Small intestine (tissue), 7 donors: ENCODE measurements around the gene SLC22A14. TPM values are rescaled to one million over a fixed set of nuclear protein-coding genes. Genes with fewer than 3 reads are reported as not detected.
"Not testable (repeated sequence)": the region's sequence is repeated elsewhere in the genome, so short reads cannot be mapped to it uniquely, and the experiment has no call there.

Experiments used
- DNase-seq, 2 donors: peaks; one replicate each; pipeline versions ENCODE4 v3.0.0 to v3.0.0-alpha.2; 2013
- FAIRE-seq: peaks from 2 replicates; lab custom pipeline; 2012; peaks lifted over from hg19 to GRCh38; lab: Jason Lieb, UNC
- H3K27ac ChIP-seq, 3 donors: one replicate each; pipeline ENCODE4 v1.5.1; 2013; ENCODE audit warnings: low read length in 2 of 3, mild to moderate bottlenecking in 2 of 3, control low read depth in 1 of 3, inconsistent platforms in 1 of 3, low read depth in 1 of 3, moderate library complexity in 1 of 3
- H3K27me3 ChIP-seq, 3 donors: one replicate each; pipeline ENCODE4 v1.6.1; 2013; ENCODE audit warnings: low read length in 3 of 3, inconsistent platforms in 1 of 3; ENCODE audit not compliant: control insufficient read depth in 3 of 3, insufficient read depth in 3 of 3
- H3K36me3 ChIP-seq, 3 donors: one replicate each; pipeline ENCODE4 v1.6.1; 2013; ENCODE audit warnings: low read length in 3 of 3, inconsistent platforms in 1 of 3, low read depth in 1 of 3, mild to moderate bottlenecking in 1 of 3, moderate library complexity in 1 of 3; ENCODE audit not compliant: control insufficient read depth in 3 of 3, insufficient read depth in 2 of 3
- H3K4me1 ChIP-seq, 3 donors: one replicate each; pipeline ENCODE4 v1.6.1; 2013; ENCODE audit warnings: low read length in 2 of 3, inconsistent platforms in 1 of 3, low read depth in 1 of 3, mild to moderate bottlenecking in 1 of 3, moderate library complexity in 1 of 3; ENCODE audit not compliant: control insufficient read depth in 3 of 3, insufficient read depth in 2 of 3
- H3K4me3 ChIP-seq, 3 donors: one replicate each; pipeline ENCODE4 v1.5.1; 2013; ENCODE audit warnings: low read length in 3 of 3, control low read depth in 1 of 3, inconsistent platforms in 1 of 3, low read depth in 1 of 3, mild to moderate bottlenecking in 1 of 3, moderate library complexity in 1 of 3
- H3K9me3 ChIP-seq, 2 donors: one replicate each; pipeline ENCODE4 v1.6.1; 2013; ENCODE audit warnings: low read depth in 1 of 2, low read length in 1 of 2; ENCODE audit not compliant: control insufficient read depth in 2 of 2, insufficient read depth in 1 of 2
- WGBS, 3 donors: extraction: QIAGEN DNeasy Blood & Tissue Kit; methylation state at CpG; one replicate each; pipeline ENCODE4 v1.1.7; 2013; 5-methylcytosine and 5-hydroxymethylcytosine counted together
- polyA plus RNA-seq, 4 donors: library from polyadenylated mRNA; stranded (reverse) in 3 of 4; unstranded in 1 of 4; fragments of 200-250 nt in 3 of 4; fragments of 120-200 nt in 1 of 4; gene quantifications; one replicate each; pipeline versions ENCODE4 v1.2.1 to v1.2.3, GENCODE V29; 2013
- donor health status: healthy with polysubstance abuse.
- donor health status: control.
- donor health status: control.
- donor health status: Bipolar disorder and iron deficiency.
- donor health status: healthy.

Gene SLC22A14
- polyA plus RNA-seq, 4 donors = 0.04 to 0.27 (median 0.09) TPM; not detected in 1

DNA sequence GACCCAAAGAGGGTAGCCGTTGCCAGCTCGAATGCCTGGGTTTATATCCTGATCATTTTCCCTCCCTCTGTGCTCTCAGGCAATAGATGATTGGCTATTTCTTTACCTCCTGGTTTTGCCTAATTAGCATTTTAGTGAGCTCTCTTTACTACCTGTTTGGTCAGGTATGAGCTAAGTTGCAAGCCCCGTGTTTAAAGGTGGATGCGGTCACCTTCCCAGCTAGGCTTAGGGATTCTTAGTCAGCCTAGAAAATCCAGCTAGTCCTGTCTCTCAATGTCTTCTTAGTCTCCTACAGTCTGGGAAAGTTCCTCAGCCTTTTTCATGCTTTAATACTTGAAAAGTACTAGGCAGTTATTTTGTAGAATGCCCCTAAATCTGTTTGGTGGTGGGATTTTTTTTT, 15.0 kb downstream of the SLC22A14 start:
- H3K4me1 ChIP-seq, H3K36me3 ChIP-seq, H3K27me3 ChIP-seq, H3K9me3 ChIP-seq, H3K4me3 ChIP-seq, H3K27ac ChIP-seq, DNase-seq, FAIRE-seq: not testable (repeated sequence)
- WGBS, 3 donors = 77 to 88% (median 85%) methylated on average over 4 of the region's 4 CpGs

DNA sequence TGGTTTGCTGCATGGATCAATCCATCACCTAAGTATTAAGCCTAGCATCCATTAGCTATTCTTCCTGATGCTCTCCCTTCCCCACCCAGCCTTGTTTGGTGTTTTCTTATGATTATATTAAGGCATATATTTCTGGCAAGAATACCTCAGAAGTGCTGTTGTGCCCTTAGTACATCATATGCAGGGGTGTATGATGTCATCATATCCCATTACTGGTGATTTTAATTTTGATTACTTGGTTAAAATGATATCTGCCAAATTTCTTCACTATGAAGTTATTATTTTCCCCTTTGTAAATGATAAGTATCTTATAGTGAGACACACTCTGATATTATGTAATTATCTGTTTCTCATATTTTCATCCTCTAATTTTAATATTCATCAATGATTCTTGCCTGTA, 15.4 kb downstream of the SLC22A14 start:
- Histone ChIP-seq H3K4me1 (no peaks in the 10 kb centered on the region), H3K4me3 (no peak overlapping the region), H3K9me3 (no peaks in the 10 kb centered on the region), H3K27me3 (no peaks in the 10 kb centered on the region), H3K27ac (no peak overlapping the region), H3K36me3 (no peaks in the 10 kb centered on the region)
- DNase-seq (no peak), FAIRE-seq (no peak)

DNA sequence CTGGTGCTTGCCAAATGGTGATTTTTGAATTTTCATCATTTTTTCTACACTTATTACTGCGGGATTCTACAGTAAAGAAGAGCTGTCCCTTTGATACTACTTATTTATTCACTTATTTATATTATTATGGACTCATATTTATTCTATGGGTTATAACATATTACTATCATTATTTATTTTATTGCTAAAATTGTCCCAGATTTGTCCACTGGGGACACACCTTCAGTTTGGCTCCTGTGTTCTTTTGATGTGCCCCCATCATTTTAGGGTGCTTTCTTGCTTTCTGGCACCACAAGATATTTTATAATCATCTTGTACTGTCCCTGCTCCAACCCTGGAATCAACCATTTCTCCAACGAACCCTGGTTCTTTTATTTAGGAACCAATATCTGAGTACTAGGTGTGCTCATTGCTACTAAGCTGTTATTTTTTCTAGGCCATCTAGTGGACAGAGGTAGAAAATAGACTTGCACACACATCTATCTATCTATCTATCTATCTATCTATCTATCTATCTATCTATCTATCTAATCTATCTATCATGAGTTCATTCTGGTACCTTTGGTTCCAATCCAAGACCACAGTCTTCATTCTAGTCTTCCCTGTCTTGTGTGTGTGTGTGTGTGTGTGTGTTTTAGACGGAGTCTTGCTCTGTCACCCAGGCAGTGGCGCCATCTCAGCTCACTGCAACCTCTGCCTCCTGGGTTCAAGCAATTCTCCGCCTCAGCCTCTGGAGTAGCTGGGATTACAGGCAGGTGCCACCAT, 16.0 kb downstream of the SLC22A14 start:
- no peak for DNase-seq
- Histone ChIP-seq H3K36me3 (no peaks in the 10 kb centered on the region), H3K27me3 (no peaks in the 10 kb centered on the region), H3K4me1 (no peaks in the 10 kb centered on the region), H3K27ac (no peak overlapping the region), H3K9me3 (no peaks in the 10 kb centered on the region), H3K4me3 (no peak overlapping the region)
- WGBS, 3 donors = 77 to 83% (median 78%) methylated on average over 5 of the region's 5 CpGs
- no peak for FAIRE-seq

DNA sequence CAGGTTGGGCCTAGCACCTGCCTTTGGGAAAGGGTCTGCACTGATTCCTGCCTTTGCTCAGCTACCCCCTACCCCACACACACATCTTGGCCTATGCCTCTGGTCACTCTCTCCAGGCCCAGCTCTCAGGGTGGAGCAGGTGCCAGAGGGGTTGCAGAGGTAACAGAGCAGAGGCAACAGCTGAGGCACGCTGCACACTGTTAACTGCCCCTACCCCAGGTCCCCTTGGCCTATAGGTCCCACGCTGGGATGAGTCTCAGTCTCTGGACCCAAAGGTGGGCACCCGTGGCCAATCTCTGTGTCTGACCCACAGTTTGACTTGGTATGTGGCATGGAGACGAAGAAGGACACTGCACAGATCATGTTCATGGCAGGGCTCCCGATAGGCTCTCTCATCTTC, 24.8 kb downstream of the SLC22A14 start:
- Histone ChIP-seq H3K4me3 (no peak overlapping the region), H3K27me3 (no peaks in the 10 kb centered on the region), H3K36me3 (no peaks in the 10 kb centered on the region), H3K9me3 (peaks cover 0 to 4% of the 10 kb centered on the region in 2 donors), H3K4me1 (no peaks in the 10 kb centered on the region), H3K27ac (no peak overlapping the region)
- FAIRE-seq = no peak
- 85 to 90% (median 87%) methylated on average over 5 of the region's 5 CpGs for WGBS, 3 donors
- DNase-seq = no peak

DNA sequence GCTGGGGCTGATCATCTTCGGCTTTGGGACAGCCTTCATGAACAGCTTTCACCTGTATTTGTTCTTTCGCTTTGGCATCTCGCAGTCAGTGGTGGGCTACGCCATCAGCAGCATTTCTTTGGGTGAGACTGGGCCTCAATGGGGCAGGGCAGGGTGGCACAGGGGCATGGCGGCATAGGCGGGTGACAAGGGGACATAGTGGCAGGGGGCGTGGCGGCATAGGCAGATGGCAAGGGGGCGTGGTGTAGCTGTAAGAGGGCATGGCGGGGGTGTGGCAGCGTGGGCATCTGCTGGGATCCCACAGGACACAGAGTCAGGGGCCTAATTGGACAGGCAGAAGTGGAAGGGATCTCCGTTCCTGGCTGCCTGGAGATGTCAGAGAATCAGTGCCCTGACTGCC, 25.5 kb downstream of the SLC22A14 start:
- Histone ChIP-seq H3K4me3 (no peak overlapping the region), H3K27ac (no peak overlapping the region), H3K4me1 (no peaks in the 10 kb centered on the region), H3K27me3 (no peaks in the 10 kb centered on the region), H3K36me3 (no peaks in the 10 kb centered on the region), H3K9me3 (peaks cover 0 to 4% of the 10 kb centered on the region in 2 donors)
- FAIRE-seq (no peak), DNase-seq (no peak)
- 86 to 88% (median 88%) methylated on average over 12 of the region's 12 CpGs for WGBS, 3 donors

DNA sequence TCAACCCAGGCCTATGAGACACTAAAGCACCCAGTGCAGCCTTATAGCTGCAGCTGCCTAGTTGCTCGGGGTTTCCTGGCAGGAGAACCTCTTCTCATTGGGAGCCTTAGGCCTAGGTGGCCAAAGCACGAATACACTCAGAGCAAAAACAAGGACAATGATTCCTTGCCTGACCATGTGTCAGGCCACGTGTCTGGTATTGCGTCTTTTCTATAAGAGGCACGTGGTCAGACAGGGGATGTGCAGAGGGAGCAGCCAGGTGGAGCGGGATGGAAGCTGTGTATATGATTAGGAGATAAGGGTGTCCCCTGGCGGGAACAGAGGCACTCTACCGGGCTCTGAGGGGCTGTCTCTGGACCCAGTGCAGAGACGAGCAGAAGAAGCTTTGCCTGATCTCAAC, 26.4 kb downstream of the SLC22A14 start:
- no peaks in the 10 kb centered on the region for H3K4me1 ChIP-seq
- no peak overlapping the region for H3K27ac ChIP-seq
- FAIRE-seq (no peak), DNase-seq (no peak)
- no peaks in the 10 kb centered on the region for H3K36me3 ChIP-seq
- 79 to 89% (median 85%) methylated on average over 9 of the region's 9 CpGs for WGBS, 3 donors
- H3K4me3 ChIP-seq = no peak overlapping the region
- H3K27me3 ChIP-seq = no peaks in the 10 kb centered on the region
- peaks cover 0 to 4% of the 10 kb centered on the region in 2 donors for H3K9me3 ChIP-seq

DNA sequence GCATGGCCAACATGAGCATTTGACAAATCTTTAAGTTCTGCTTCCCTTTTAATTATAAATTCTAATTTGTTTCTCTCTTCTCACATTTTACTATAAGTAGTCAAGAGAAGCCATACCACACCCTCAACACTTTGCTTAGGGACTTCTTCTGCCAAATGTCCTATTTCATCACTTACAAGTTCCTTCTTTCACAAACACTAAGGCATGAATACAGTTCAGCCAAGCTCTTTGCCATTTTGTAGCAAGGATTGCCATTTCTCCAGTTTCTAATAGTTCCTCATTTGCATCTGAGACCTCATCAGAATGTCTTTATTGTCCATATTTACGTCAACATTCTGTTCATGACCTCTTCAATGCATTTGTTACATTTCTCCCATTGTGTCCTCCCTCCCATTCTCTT, 29.4 kb downstream of the SLC22A14 start:
- no peaks in the 10 kb centered on the region for H3K27me3 ChIP-seq
- H3K4me1 ChIP-seq = no peaks in the 10 kb centered on the region
- no peaks in the 10 kb centered on the region for H3K36me3 ChIP-seq
- H3K27ac ChIP-seq = no peak overlapping the region
- no peak for DNase-seq
- WGBS, 3 donors = 85 to 100% (median 89%) methylated on average over 1 of the region's 1 CpG
- no peak for FAIRE-seq
- H3K9me3 ChIP-seq = no peaks in the 10 kb centered on the region
- no peak overlapping the region for H3K4me3 ChIP-seq

DNA sequence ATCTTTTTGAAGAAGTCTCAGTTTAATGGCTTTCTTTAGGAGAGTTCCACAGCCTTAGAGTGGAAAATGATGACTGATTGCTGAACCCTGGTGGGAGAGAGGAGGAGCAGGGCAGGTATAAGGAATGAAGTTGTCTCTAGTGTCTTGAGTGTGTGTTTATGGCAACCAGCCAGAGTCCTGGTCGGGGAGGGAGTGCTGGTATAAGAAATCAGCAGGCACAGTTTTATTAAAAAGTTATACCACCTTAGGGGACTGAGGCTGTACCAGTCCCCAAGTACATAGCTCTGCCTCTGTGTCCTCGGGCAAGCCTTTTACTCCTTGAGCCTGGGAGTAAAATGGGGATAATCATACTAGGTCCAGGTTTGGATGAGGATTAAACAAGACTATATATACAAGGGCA, 29.8 kb downstream of the SLC22A14 start:
- no peaks in the 10 kb centered on the region for H3K36me3 ChIP-seq
- H3K9me3 ChIP-seq = no peaks in the 10 kb centered on the region
- no peaks in the 10 kb centered on the region for H3K27me3 ChIP-seq
- H3K4me3 ChIP-seq = no peak overlapping the region
- H3K27ac ChIP-seq = no peak overlapping the region
- peaks cover 0 to 1% (median 0%) of the 10 kb centered on the region in 3 donors for H3K4me1 ChIP-seq
- 56 to 74% (median 69%) methylated on average over 2 of the region's 2 CpGs for WGBS, 3 donors
- DNase-seq (no peak), FAIRE-seq (no peak)

DNA sequence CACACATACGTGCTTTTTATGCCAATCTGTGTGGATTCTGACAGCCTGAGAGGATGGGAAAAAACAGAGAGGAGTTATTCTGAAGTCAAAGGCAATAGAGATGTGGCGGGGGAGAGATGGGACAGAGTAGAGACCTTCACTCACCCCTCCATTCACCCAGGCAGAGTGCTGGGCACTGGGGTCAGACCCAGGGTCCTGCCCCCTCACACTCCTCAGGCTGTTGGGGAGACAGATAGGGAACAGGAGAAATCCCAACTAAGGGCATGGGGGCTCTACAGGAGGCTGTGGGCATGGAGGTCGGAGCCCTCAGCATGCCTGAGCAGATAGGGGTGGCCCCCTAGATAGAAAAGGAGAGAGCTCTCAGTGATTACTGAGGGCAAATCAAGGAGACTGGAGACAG, 30.3 kb downstream of the SLC22A14 start:
- DNase-seq (no peak), FAIRE-seq (no peak)
- no peaks in the 10 kb centered on the region for H3K27me3 ChIP-seq
- H3K4me3 ChIP-seq = no peak overlapping the region
- no peaks in the 10 kb centered on the region for H3K36me3 ChIP-seq
- no peak overlapping the region for H3K27ac ChIP-seq
- WGBS, 3 donors = 87 to 89% (median 88%) methylated on average over 3 of the region's 3 CpGs
- H3K9me3 ChIP-seq = no peaks in the 10 kb centered on the region
- H3K4me1 ChIP-seq = peaks cover 0 to 2% (median 0%) of the 10 kb centered on the region in 3 donors
